Measurements from ENCODE around the gene SUSD1.

- TF ChIP-seq CTCF (IDR thresholded peaks at IDR 0.05; ENCODE audit: insufficient read depth, low read depth, low read length), result no peak
- TF ChIP-seq EZH2 (IDR thresholded peaks at IDR 0.05; ENCODE audit: insufficient read depth, low read length), result no peak
These were observed 167.4 kb downstream of the SUSD1 start for GRCh38 chr9:112007575-112008240.
